Measurements from ENCODE around the gene CEACAM8. TPM values are rescaled to one million over a fixed set of nuclear protein-coding genes. Genes with fewer than 3 reads are reported as not detected.
"Not testable (repeated sequence)": the region's sequence is repeated elsewhere in the genome, so short reads cannot be mapped to it uniquely, and the experiment has no call there.

CEACAM8 gene
- total RNA-seq, 1 donor from 2014 or later, result not detected

DNA sequence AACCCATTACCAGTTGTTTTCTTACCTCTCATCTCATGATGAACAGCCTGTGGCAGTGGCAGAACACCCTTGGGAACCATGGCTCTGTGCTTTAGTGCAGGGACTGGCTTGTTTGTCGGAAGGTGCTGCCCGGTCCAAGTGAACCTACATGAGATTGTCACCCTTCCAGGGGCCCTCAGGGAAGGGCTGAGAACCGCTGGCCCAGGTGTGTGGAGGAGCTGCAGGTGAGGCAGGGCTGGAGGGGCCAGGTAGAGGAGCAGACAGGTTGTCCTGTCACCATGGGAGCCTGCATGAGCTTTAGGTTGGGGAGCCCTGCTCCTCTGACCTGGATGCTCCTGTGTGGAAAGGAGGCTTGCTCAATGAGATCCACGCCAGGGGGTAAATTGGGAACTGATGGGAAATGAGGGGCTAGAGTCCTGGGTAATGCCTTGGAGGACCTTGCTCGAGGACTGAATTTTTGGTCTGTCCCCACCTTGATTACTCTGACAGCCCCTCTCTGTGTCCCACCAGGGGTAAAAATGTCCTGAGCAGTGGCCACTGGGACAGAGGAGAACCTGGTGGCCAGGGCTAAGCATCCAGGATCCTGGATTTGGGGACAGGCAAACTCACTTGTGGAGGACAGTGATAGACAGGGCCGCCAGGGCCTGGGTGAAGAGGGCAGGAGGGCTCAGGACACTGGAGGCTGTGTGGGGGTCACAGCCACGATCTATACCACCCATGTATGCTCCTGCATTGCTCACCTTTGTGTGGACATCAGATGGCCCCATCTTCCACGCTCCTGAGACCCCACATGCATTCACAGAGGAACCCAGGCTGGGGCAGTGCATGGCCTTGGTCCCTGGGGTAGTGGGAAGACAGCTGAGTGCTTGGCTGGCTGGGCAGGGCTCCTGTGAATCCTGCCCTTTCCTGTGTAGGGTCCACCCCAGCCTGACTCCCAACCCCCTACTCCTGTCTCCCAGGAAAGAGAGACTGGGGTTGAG is 42.3 kb downstream of the CEACAM8 start:
- no peaks in the 10 kb centered on the region for H3K36me3 Mint-ChIP-seq
- H3K27me3 Mint-ChIP-seq (ENCODE audit: low read depth), result peaks cover 6% of the 10 kb centered on the region
- H3K4me1 Mint-ChIP-seq, result no peaks in the 10 kb centered on the region
- peaks cover 11% of the 10 kb centered on the region for H3K9me3 Mint-ChIP-seq
- no peak overlapping the region for H3K4me3 Mint-ChIP-seq
- no peak overlapping the region for H3K27ac Mint-ChIP-seq
- no peak for TF ChIP-seq CTCF (IDR thresholded peaks at IDR 0.05; ENCODE audit: unreplicated experiment)
- peak in 1 of 2 experiments; percentile 14 for DNase-seq (ENCODE audit: low spot score in 2 of 2, unreplicated experiment in 2 of 2)

DNA sequence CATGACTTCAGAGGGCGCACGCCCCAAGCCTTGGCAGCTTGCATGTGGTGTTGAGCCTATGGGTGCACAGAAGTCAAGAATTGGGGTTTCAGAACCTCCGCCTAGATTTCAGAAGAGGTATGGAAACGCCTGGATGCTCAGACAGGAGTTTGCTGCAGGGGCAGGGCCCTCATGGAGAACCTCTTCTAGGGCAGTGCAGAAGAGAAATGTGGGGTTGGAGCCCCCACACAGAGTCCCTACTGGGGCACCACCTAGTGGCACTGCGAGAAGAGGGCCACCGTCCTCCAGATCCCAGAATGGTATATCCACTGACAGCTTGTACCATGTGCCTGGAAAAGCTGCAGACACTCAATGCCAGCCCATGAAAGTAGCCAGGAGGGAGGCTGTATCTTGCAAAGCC is 44.2 kb downstream of the CEACAM8 start:
- DNase-seq (ENCODE audit: low spot score in 2 of 2, unreplicated experiment in 2 of 2); H3K36me3 Mint-ChIP-seq; H3K27me3 Mint-ChIP-seq (ENCODE audit: low read depth); H3K4me3 Mint-ChIP-seq; H3K27ac Mint-ChIP-seq; H3K4me1 Mint-ChIP-seq: not testable (repeated sequence)
- H3K9me3 Mint-ChIP-seq, result peaks cover 11% of the 10 kb centered on the region

DNA sequence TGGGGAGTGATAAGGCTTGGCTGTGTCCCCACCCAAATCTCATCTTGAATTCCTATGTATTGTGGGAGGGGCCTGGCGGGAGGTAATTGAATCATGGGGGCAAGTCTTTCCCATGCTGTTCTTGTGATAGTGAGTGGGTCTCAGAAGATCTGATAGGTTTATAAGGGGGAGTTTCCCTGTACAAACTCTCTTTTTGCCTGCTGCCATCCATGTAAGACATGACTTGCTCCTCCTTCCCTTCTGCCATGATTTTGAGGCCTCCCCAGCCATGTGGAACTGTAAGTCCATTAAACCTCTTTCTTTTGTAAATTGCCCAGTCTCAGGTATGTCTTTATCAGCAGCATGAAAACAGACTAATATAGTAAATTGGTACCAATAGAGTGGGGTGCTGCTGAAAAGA is 45.7 kb downstream of the CEACAM8 start:
- not testable (repeated sequence) for DNase-seq (ENCODE audit: low spot score in 2 of 2, unreplicated experiment in 2 of 2); H3K27ac Mint-ChIP-seq; H3K4me1 Mint-ChIP-seq; H3K27me3 Mint-ChIP-seq (ENCODE audit: low read depth); H3K36me3 Mint-ChIP-seq; H3K4me3 Mint-ChIP-seq
- H3K9me3 Mint-ChIP-seq, result peaks cover 11% of the 10 kb centered on the region

- no peak for DNase-seq (ENCODE audit: low spot score in 2 of 2, unreplicated experiment in 2 of 2)
- Mint-ChIP-seq H3K4me1 (no peaks in the 10 kb centered on the region), H3K27ac (no peak overlapping the region), H3K27me3 (ENCODE audit: low read depth) (peaks cover 8% of the 10 kb centered on the region), H3K4me3 (no peak overlapping the region), H3K36me3 (no peaks in the 10 kb centered on the region), H3K9me3 (peaks cover 11% of the 10 kb centered on the region)
- no peak for TF ChIP-seq CTCF (IDR thresholded peaks at IDR 0.05; ENCODE audit: unreplicated experiment)
Measured at GRCh38 chr19:42548552-42548951, 46.2 kb downstream of the CEACAM8 start.

DNA sequence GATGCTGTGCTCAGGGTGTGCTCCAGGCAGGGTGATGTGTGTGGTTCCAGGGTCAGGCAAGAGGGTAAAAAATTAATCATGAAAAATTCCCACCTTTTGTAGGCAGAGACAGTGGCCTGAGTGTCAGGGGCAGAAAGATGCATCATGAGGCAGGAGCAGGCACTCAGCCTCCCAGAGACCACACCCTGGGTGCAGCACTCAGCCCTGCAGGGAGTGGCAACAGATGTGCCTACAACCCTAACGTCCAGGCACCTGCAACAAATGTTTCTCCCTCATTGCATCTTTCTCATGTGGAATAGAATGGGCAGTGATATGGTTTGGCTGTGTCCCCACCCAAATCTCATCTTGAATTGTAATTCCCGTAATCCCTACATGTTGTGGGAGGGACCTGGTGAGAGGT is 46.8 kb downstream of the CEACAM8 start:
- peaks cover 11% of the 10 kb centered on the region for H3K9me3 Mint-ChIP-seq
- no peaks in the 10 kb centered on the region for H3K36me3 Mint-ChIP-seq
- no peaks in the 10 kb centered on the region for H3K4me1 Mint-ChIP-seq
- no peak for TF ChIP-seq CTCF (IDR thresholded peaks at IDR 0.05; ENCODE audit: unreplicated experiment)
- no peak overlapping the region for H3K4me3 Mint-ChIP-seq
- H3K27me3 Mint-ChIP-seq (ENCODE audit: low read depth), result peaks cover 8% of the 10 kb centered on the region
- DNase-seq (ENCODE audit: low spot score in 2 of 2, unreplicated experiment in 2 of 2), result no peak
- H3K27ac Mint-ChIP-seq, result no peak overlapping the region

DNA sequence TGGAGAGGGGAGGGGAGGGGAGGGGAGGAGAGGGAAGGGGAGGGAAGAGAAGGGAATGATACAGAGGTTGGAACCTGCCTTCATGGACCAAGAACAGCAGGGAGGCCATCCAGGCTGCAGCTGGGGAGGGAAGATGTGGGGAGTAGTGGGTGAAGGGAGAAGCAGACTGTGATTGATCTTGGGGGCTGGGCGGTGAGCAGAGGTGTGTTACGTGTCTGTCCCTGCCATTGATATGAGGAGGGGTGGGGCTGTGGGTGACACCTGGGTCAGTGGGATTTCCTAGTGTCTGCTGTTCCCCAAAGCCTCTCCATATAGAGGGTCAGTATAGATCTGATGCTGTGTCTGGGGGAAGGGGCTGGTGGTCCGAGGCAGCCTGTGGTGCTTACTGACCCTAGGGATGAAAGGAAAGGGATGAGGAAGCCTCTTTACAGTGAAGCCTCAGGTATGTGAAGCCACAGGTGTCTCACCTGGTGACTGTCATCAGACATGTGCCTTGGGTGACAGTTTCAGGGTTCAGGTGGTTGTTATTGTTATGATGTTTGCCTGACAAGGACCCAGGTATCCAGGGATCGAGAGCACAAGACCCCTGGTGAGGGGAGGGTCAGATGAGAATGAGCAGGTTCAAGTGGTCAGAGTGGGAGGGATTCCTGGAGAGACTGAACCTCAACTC is 47.8 kb downstream of the CEACAM8 start:
- Mint-ChIP-seq H3K4me3 (no peak overlapping the region), H3K36me3 (no peaks in the 10 kb centered on the region), H3K4me1 (no peaks in the 10 kb centered on the region), H3K27me3 (ENCODE audit: low read depth) (peaks cover 8% of the 10 kb centered on the region), H3K9me3 (peaks cover 11% of the 10 kb centered on the region), H3K27ac (no peak overlapping the region)
- TF ChIP-seq CTCF (IDR thresholded peaks at IDR 0.05; ENCODE audit: unreplicated experiment), result no peak
- DNase-seq (ENCODE audit: low spot score in 2 of 2, unreplicated experiment in 2 of 2), result no peak
